OCI-LY7 (cell line): ENCODE results near the gene PDCD1.

ENCODE experiments used
- CTCF ChIP-seq: fragments of 200-600 bp; sonication (generic); conservative IDR thresholded peaks from 2 replicates; pipeline ENCODE4 v1.5.1; 2014; ENCODE audit warnings: mild to moderate bottlenecking, antibody characterized with exemption, low read length, moderate library complexity, mixed read lengths
- EZH2phosphoT487 ChIP-seq: fragments of 200-600 bp; sonication (generic); IDR thresholded peaks from 2 replicates; pipeline ENCODE4 v1.6.1; 2018; ENCODE audit warnings: low read depth, borderline replicate concordance, mild to moderate bottlenecking, mixed run types, antibody characterized with exemption, low read length, moderate library complexity, mixed read lengths

- TF ChIP-seq CTCF: no peak
- no peak for TF ChIP-seq EZH2phosphoT487
These were observed 1.7 kb upstream of the PDCD1 start for GRCh38 chr2:241860184-241861078.
